Renal cortex interstitium (tissue), 11 donors: ENCODE data around the gene RNF183. TPM values are rescaled to one million over a fixed set of nuclear protein-coding genes. Genes with fewer than 3 reads are reported as not detected.
"Not testable (repeated sequence)": the region's sequence is repeated elsewhere in the genome, so short reads cannot be mapped to it uniquely, and the experiment has no call there.

ENCODE experiments used
- DNase-seq, 11 donors: peaks; one replicate each; pipeline ENCODE4 v3.0.0-alpha.2; 2013; ENCODE audit warnings: low read depth in 9 of 11, low spot score in 4 of 11; ENCODE audit errors: extremely low read depth in 1 of 11
- polyA plus RNA-seq, 3 donors: library from polyadenylated mRNA; unstranded; fragments of 120-200 nt; gene quantifications; one replicate each; pipeline ENCODE4 v1.2.1, GENCODE V29; 2013; ENCODE audit not compliant: insufficient read length in 3 of 3

The RNF183 gene
- polyA plus RNA-seq, 3 donors: 4.6 to 10.7 (median 6.0) TPM

DNA sequence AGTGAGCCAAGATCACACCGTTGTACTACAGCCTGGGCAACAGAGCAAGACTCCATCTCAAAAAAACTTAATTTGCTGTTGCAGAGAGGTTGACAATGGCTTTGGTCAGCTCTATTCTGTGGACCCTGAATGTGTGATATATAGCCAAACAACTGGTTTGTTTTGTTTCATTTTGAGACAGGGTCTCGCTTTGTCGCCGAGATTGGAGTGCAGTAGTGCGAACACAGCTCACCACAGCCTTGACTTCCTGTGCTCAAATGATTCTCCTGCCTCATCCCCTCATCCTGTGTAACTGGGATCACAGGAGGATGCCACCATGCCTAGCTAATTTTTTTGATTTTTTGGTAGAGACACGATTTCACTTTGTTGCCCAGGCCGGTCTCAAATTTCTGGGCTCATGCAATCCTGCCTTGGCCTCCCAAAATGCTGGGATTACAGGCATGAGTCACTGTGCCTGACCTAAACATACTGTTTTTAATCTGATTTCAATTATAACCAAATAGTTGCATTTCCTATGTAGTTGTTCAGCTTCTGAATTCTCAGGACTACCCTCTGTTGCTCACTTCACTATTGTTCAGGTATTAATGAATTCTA lies 9.8 kb downstream of the RNF183 start:
- no peak for DNase-seq

DNA sequence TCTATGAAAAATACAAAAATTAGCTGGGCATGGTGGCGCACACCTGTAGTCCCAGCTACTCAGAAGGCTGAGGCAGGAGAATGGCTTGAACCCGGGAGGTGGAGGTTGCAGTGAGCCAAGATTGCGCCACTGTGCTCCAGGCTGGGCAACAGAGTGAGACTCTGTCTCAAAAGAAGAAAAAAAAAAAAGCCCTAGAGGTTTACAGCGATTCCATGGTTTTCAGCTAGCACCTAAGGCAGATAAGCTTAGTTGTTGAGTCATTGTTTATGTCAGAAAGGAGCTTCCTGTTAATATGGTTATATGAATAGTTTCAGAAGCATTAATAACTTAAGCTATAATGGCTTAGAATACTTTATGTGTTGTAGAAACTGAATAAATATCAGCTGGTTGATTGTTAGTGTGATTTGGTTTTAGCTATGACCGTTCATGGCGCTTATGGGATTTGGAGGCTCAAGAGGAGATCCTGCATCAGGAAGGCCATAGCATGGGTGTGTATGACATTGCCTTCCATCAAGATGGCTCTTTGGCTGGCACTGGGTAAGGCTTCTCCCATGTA lies 13.0 kb downstream of the RNF183 start:
- no peak for DNase-seq

DNA sequence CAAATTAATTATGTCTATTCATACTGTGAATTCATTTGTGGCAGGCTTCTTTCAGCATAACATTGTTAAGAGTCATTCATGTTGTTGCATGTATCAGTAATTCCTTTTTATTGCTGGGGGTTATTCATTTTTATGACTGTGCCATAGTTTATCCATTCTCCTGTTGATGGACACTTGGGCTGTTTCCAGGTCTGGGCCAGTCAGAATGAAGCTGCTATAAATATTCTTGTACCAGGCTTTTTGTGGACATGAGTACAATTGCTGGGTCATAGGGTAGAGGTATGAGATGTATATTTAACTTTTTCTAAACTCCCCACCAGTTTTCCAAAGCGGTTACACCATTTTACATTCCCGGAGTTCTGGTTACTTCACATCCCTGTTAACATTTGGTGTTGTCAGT lies 14.1 kb downstream of the RNF183 start:
- DNase-seq: no peak

GRCh38 chr9:113281356-113281755 lies 21.8 kb downstream of the RNF183 start:
- DNase-seq: no peak

DNA sequence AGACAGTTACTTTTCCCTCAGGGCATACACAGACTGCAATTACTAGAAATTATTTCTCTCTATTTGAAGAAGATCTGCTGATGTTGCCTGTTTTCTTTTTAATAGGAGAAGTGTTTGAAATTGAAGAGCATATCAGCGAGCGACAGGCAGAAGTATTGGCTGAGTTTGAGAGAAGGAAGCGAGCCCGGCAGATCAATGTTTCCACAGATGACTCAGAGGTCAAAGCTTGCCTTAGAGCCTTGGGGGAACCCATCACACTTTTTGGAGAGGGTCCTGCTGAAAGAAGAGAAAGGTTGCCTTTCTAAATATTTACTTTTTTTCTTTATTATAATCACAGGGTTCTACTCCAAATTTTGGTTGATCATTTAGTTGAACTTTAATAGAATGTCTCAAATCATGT lies 24.3 kb downstream of the RNF183 start:
- no peak for DNase-seq

DNA sequence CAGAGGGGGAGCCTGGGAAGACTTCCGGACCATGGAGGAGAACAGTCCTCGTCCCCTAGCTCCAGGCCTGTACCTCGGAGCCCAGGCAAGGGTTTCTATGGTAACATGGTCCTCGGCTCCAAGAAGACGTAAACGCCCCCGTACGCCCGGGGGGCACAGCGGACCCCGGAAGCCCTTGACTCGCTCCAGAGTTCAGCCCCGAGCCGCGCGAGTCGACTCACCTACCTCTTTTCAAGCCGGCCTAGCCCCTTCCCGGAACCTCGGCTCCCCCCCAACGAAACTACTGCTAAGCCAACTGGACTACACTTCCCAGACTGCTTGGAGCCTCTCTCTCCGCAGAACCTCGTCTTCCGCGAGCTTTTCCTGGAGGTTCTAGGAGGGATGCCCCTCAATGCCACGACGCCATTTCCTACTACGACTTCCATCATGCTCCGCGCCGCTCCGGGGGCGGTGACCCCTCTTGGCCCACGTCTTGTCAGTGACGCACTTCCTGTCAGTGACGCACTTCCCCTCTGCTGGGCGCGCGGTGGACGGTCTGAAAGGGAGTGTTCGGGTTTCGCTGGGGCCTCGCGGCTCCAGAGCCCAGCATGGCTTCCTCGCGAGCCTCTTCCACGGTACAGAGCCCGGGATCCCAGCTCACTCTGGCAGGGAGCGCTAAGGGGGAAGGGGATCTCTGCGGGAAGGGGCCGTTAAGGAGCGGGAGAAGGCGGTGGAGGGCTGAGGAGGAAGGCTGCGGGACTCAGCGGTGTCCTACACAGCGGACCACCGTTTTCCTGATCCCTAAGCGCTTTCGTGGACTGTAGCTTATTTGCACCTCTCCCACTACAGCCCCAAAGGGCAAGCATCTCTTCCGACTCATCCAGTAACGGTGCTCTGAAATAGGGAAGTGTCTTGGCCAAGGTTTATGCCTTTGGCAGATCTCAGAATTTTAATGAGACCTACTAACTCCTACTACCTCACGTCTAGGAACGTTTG lies 27.7 kb downstream of the RNF183 start, which contains the start of the genes CDC26 and PRPF4:
CDC26 (minus strand) TSS at position 416 of the 975 bp plus-strand sequence. CDS start 3,065 bp downstream, outside the sequence.
PRPF4 (plus strand) TSS at position 502 of the 975 bp plus-strand sequence; CDS start at position 588, 86 bp downstream.
- peak; percentile 92 to 98 (median 97) for DNase-seq

GRCh38 chr9:113274474-113275156 lies 28.6 kb downstream of the RNF183 start:
- DNase-seq: peak in 10 of 11 donors; percentile 37 to 68 (median 62)

- DNase-seq: no peak
Measured at GRCh38 chr9:113269871-113270270, 33.3 kb downstream of the RNF183 start.

GRCh38 chr9:113269355-113269754 lies 33.8 kb downstream of the RNF183 start:
- DNase-seq: no peak

- no peak for DNase-seq
Measured at GRCh38 chr9:113267911-113268566, 35.1 kb downstream of the RNF183 start.

- no peak for DNase-seq
Measured at GRCh38 chr9:113266174-113266573, 37.0 kb downstream of the RNF183 start.

GRCh38 chr9:113261917-113262671 lies 41.1 kb downstream of the RNF183 start:
- no peak for DNase-seq

DNA sequence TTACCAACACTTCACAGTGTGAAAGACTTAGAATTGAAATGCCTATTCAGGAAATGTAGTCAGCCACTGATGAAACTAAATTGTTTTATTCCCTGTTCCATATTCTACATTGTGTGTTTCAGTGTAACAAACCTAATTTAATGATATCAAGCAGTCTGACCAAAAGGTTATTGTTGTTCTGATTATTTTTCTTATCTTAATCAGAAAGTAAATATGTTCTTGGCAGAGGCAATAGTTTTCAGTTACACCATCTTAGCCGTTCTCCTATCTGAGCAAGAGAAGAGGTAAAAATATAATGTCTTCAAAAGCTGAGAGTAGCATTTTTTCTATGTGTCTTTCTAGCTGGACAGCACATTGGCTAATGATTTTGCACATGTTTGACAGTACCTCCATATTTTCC lies 44.9 kb downstream of the RNF183 start:
- no peak for DNase-seq

DNA sequence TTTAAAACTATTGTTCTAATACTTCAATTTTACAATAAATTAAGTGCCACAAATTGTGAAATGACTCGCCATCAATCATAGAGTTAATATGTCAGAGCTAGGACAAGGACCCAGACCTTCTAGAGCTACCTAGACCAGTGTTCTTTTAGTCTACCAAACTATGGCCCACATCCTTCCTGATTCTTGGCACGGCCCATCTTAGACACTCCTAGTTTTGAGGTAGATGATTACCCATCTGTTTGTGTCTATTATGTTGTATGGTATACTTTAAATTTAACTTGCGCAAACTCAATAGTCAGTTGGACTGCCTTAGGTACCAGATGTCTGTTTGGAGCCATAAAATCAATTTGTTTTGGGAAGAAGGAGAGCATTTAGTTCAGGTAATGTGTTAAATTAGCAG lies 45.3 kb downstream of the RNF183 start:
- DNase-seq: no peak

- DNase-seq: no peak
Measured at GRCh38 chr9:113255438-113255837, 47.7 kb downstream of the RNF183 start.

DNA sequence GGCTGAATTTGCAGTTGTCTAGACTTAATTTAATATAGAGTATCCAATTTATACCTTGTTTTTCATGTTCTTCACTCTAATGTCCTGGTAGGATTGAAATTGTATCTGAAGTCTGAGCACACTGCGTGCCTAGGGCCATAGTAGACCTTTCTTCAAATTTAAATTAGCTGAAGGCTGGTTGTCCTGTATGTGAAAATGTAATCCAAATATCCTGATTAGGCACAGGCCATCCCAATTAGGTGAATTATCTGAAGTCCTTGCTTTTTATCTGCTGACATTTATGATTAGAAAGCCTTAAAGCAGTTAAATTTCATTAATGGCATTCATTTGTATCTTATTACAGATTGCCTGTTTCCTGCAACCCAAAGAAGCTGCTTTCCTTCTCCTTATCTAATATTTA lies 48.2 kb downstream of the RNF183 start:
- DNase-seq: no peak

GRCh38 chr9:113250807-113251206 lies 52.4 kb downstream of the RNF183 start:
- no peak for DNase-seq

- not testable (repeated sequence) for DNase-seq
Measured at GRCh38 chr9:113249661-113250060, 53.5 kb downstream of the RNF183 start.
